Neural cell (in vitro differentiated cells): Measurements from ENCODE around the gene CERS3. TPM values are rescaled to one million over a fixed set of nuclear protein-coding genes. Genes with fewer than 3 reads are reported as not detected.

Experiments
- H2AFZ ChIP-seq: fragments of 200-600, 300-800 bp; sonication (generic), shearing (Covaris generic); 2 replicates; pipeline ENCODE4 v1.6.0; 2014; ENCODE audit warnings: low read depth, mild to moderate bottlenecking, antibody characterized with exemption, low read length, moderate library complexity
- H3F3A ChIP-seq: fragments of 200-600 bp; shearing (Covaris generic); 2 replicates; pipeline ENCODE4 v1.6.1; 2016; ENCODE audit warnings: mild to moderate bottlenecking, moderate library complexity, mixed read lengths, antibody characterized with exemption, low read length; ENCODE audit not compliant: insufficient read depth, poor library complexity, severe bottlenecking
- H3K27ac ChIP-seq: fragments of 200-600, 300-800 bp; sonication (generic), shearing (Covaris generic); 2 replicates; pipeline ENCODE4 v1.5.1; 2014; ENCODE audit warnings: mild to moderate bottlenecking, low read length, moderate library complexity
- H3K27me3 ChIP-seq: fragments of 300-800, 200-600 bp; sonication (generic), shearing (Covaris generic); 2 replicates; pipeline ENCODE4 v1.6.0; 2014; ENCODE audit warnings: mild to moderate bottlenecking, low read depth, low read length, moderate library complexity; ENCODE audit not compliant: insufficient read depth
- H3K36me3 ChIP-seq: fragments of 300-800, 200-600 bp; sonication (generic), shearing (Covaris generic); 2 replicates; pipeline ENCODE4 v1.5.1; 2014; ENCODE audit warnings: mild to moderate bottlenecking, antibody characterized with exemption, low read length, moderate library complexity; ENCODE audit not compliant: insufficient read depth
- H3K4me2 ChIP-seq: fragments of 300-800, 200-600 bp; sonication (generic), shearing (Covaris generic); 2 replicates; pipeline ENCODE4 v1.6.0; 2014; ENCODE audit warnings: mild to moderate bottlenecking, low read length
- H3K4me3 ChIP-seq: fragments of 300-800, 200-600 bp; sonication (generic), shearing (Covaris generic); 2 replicates; pipeline ENCODE4 v1.5.1; 2014; ENCODE audit warnings: mild to moderate bottlenecking, low read length, moderate library complexity
- H3K79me2 ChIP-seq: fragments of 200-600 bp; shearing (Covaris generic); replicated peaks from 2 replicates; pipeline ENCODE4 v1.6.0; 2014; ENCODE audit warnings: mild to moderate bottlenecking, low read length, moderate library complexity; ENCODE audit not compliant: insufficient read depth
- H3K9ac ChIP-seq: fragments of 300-800, 200-600 bp; sonication (generic), shearing (Covaris generic); 2 replicates; pipeline ENCODE4 v1.6.1; 2016; ENCODE audit warnings: mild to moderate bottlenecking, low read length, mixed read lengths
- H3K9me2 ChIP-seq: fragments of 200-600 bp; shearing (Covaris generic); 2 replicates; pipeline ENCODE4 v1.6.1; 2016; ENCODE audit warnings: mild to moderate bottlenecking, low read length, mixed read lengths; ENCODE audit not compliant: insufficient read depth
- H3K9me3 ChIP-seq: fragments of 200-600, 300-800 bp; sonication (generic), shearing (Covaris generic); 2 replicates; pipeline ENCODE4 v1.6.1; 2016; ENCODE audit warnings: mild to moderate bottlenecking, mixed run types, low read length, moderate library complexity, mixed read lengths
- H4K20me1 ChIP-seq: fragments of 200-600 bp; shearing (Covaris generic); 2 replicates; pipeline ENCODE4 v1.6.1; 2016; ENCODE audit warnings: mild to moderate bottlenecking, mixed run types; ENCODE audit not compliant: insufficient read depth
- EP300 ChIP-seq: fragments of 450-650 bp; conservative IDR thresholded peaks from 2 replicates; pipeline ENCODE4 v1.6.1; 2014; ENCODE audit warnings: antibody characterized with exemption, mild to moderate bottlenecking, moderate library complexity; ENCODE audit not compliant: poor library complexity, severe bottlenecking
- EZH2 ChIP-seq: fragments of 200-600, 300-800 bp; shearing (Covaris generic), sonication (generic); IDR thresholded peaks from 2 replicates; pipeline ENCODE4 v1.6.1; 2014; ENCODE audit warnings: antibody characterized with exemption, low read length, borderline replicate concordance, mild to moderate bottlenecking; ENCODE audit not compliant: insufficient read depth, poor library complexity, severe bottlenecking
- MXI1 ChIP-seq: fragments of 450-650 bp; conservative IDR thresholded peaks from 2 replicates; pipeline ENCODE4 v1.6.1; 2014; ENCODE audit warnings: antibody characterized with exemption, mild to moderate bottlenecking; ENCODE audit not compliant: poor library complexity, severe bottlenecking
- POLR2AphosphoS5 ChIP-seq: IDR thresholded peaks from 2 replicates; pipeline ENCODE4 v1.6.1; 2012
- RAD21 ChIP-seq: fragments of 450-650 bp; conservative IDR thresholded peaks from 2 replicates; pipeline ENCODE4 v1.6.1; 2014; ENCODE audit warnings: antibody characterized with exemption, mild to moderate bottlenecking, moderate library complexity
- SMC3 ChIP-seq: fragments of 450-650 bp; conservative IDR thresholded peaks from 2 replicates; pipeline ENCODE4 v1.6.1; 2014; ENCODE audit warnings: antibody characterized with exemption, mild to moderate bottlenecking, moderate library complexity; ENCODE audit not compliant: poor library complexity
- TAF1 ChIP-seq: IDR thresholded peaks from 2 replicates; pipeline ENCODE4 v1.6.1; 2012; ENCODE audit warnings: low read depth
- polyA plus RNA-seq: library from polyadenylated mRNA; depleted of rRNA; stranded (reverse); fragments of >200 nt; gene quantifications from 2 replicates; pipeline ENCODE4 v1.2.3, GENCODE V29; 2014
- TF ChIP-seq, protein P1 (sequence below): IDR thresholded peaks from 2 replicates; pipeline ENCODE4 v1.6.1; 2012; ENCODE audit warnings: borderline replicate concordance
- TF ChIP-seq, protein P2 (sequence below): fragments of 450-650 bp; IDR thresholded peaks from 2 replicates; pipeline ENCODE4 v1.5.1; 2014; ENCODE audit warnings: antibody characterized with exemption, mild to moderate bottlenecking, moderate library complexity; ENCODE audit not compliant: poor library complexity, severe bottlenecking

Gene CERS3
- polyA plus RNA-seq, 1 donor from 2014 or later, result 0.27 TPM

GRCh38 chr15:100464888-100465287 is 63.9 kb downstream of the CERS3 start:
- no peaks in the 10 kb centered on the region for H4K20me1 ChIP-seq
- no peak overlapping the region for H3K9ac ChIP-seq
- H3K36me3 ChIP-seq, result no peaks in the 10 kb centered on the region
- TF ChIP-seq POLR2AphosphoS5 (no peak), EP300 (no peak), EZH2 (no peak), SMC3 (no peak), RAD21 (no peak), MXI1 (no peak), TAF1 (no peak)
- TF ChIP-seq, protein P1, sequence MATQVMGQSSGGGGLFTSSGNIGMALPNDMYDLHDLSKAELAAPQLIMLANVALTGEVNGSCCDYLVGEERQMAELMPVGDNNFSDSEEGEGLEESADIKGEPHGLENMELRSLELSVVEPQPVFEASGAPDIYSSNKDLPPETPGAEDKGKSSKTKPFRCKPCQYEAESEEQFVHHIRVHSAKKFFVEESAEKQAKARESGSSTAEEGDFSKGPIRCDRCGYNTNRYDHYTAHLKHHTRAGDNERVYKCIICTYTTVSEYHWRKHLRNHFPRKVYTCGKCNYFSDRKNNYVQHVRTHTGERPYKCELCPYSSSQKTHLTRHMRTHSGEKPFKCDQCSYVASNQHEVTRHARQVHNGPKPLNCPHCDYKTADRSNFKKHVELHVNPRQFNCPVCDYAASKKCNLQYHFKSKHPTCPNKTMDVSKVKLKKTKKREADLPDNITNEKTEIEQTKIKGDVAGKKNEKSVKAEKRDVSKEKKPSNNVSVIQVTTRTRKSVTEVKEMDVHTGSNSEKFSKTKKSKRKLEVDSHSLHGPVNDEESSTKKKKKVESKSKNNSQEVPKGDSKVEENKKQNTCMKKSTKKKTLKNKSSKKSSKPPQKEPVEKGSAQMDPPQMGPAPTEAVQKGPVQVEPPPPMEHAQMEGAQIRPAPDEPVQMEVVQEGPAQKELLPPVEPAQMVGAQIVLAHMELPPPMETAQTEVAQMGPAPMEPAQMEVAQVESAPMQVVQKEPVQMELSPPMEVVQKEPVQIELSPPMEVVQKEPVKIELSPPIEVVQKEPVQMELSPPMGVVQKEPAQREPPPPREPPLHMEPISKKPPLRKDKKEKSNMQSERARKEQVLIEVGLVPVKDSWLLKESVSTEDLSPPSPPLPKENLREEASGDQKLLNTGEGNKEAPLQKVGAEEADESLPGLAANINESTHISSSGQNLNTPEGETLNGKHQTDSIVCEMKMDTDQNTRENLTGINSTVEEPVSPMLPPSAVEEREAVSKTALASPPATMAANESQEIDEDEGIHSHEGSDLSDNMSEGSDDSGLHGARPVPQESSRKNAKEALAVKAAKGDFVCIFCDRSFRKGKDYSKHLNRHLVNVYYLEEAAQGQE, result no peak
- TF ChIP-seq, protein P2, sequence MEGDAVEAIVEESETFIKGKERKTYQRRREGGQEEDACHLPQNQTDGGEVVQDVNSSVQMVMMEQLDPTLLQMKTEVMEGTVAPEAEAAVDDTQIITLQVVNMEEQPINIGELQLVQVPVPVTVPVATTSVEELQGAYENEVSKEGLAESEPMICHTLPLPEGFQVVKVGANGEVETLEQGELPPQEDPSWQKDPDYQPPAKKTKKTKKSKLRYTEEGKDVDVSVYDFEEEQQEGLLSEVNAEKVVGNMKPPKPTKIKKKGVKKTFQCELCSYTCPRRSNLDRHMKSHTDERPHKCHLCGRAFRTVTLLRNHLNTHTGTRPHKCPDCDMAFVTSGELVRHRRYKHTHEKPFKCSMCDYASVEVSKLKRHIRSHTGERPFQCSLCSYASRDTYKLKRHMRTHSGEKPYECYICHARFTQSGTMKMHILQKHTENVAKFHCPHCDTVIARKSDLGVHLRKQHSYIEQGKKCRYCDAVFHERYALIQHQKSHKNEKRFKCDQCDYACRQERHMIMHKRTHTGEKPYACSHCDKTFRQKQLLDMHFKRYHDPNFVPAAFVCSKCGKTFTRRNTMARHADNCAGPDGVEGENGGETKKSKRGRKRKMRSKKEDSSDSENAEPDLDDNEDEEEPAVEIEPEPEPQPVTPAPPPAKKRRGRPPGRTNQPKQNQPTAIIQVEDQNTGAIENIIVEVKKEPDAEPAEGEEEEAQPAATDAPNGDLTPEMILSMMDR, result no peak
- H2AFZ ChIP-seq, result no peak overlapping the region
- no peaks in the 10 kb centered on the region for H3F3A ChIP-seq
- no peak overlapping the region for H3K27ac ChIP-seq
- H3K9me3 ChIP-seq, result no peaks in the 10 kb centered on the region
- no peaks in the 10 kb centered on the region for H3K27me3 ChIP-seq
- no peak overlapping the region for H3K4me2 ChIP-seq
- H3K79me2 ChIP-seq, result no peaks in the 10 kb centered on the region
- no peak overlapping the region for H3K4me3 ChIP-seq
- no peaks in the 10 kb centered on the region for H3K9me2 ChIP-seq

GRCh38 chr15:100464256-100464655 is 64.5 kb downstream of the CERS3 start:
- TF ChIP-seq, protein P2, result no peak
- TF ChIP-seq POLR2AphosphoS5 (no peak), SMC3 (no peak), RAD21 (no peak), TAF1 (no peak), MXI1 (no peak), EZH2 (no peak), EP300 (no peak)
- TF ChIP-seq, protein P1, result no peak
- H2AFZ ChIP-seq, result no peak overlapping the region
- H3K4me3 ChIP-seq, result no peak overlapping the region
- H3K36me3 ChIP-seq, result no peaks in the 10 kb centered on the region
- no peaks in the 10 kb centered on the region for H3K9me2 ChIP-seq
- no peaks in the 10 kb centered on the region for H3K9me3 ChIP-seq
- H3K79me2 ChIP-seq, result no peaks in the 10 kb centered on the region
- H3K9ac ChIP-seq, result no peak overlapping the region
- no peak overlapping the region for H3K27ac ChIP-seq
- no peak overlapping the region for H3K4me2 ChIP-seq
- H4K20me1 ChIP-seq, result no peaks in the 10 kb centered on the region
- H3F3A ChIP-seq, result no peaks in the 10 kb centered on the region
- H3K27me3 ChIP-seq, result no peaks in the 10 kb centered on the region
